GM23338 (cell line): ENCODE results near the gene CASR.

Experiments
- CREB1 ChIP-seq: fragments of 250-450 bp; sonication (Bioruptor Pico); IDR thresholded peaks from 2 replicates; pipeline ENCODE4 v1.5.0; 2020; ENCODE audit warnings: low read depth, mild to moderate bottlenecking, moderate library complexity
- CTCF ChIP-seq, 2 experiments: fragments of 200-600 bp in 1 of 2; sonication (generic) in 1 of 2; conservative IDR thresholded peaks; 2 replicates each; pipeline versions ENCODE4 v1.5.1 to v1.6.1; 2016 to 2017; ENCODE audit warnings: antibody characterized with exemption in 2 of 2, low read depth in 2 of 2, mild to moderate bottlenecking in 2 of 2, moderate library complexity in 1 of 2
- EZH2 ChIP-seq: fragments of 200-600 bp; sonication (generic); IDR thresholded peaks from one replicate; pipeline ENCODE4 v1.8.0; 2017; ENCODE audit warnings: antibody characterized with exemption, mild to moderate bottlenecking, low read depth; ENCODE audit not compliant: unreplicated experiment
- EZH2phosphoT487 ChIP-seq: fragments of 200-600 bp; sonication (generic); IDR thresholded peaks from one replicate; pipeline ENCODE4 v1.8.1; 2018; ENCODE audit warnings: antibody characterized with exemption; ENCODE audit not compliant: unreplicated experiment
- JUNB ChIP-seq: IDR thresholded peaks from one replicate; pipeline ENCODE4 v1.6.1; 2016; ENCODE audit warnings: antibody characterized with exemption; ENCODE audit not compliant: unreplicated experiment
- POLR2AphosphoS5 ChIP-seq: IDR thresholded peaks from 2 replicates; pipeline ENCODE4 v1.6.1; 2016; ENCODE audit warnings: antibody characterized with exemption, low read depth
- REST ChIP-seq: IDR thresholded peaks from one replicate; pipeline ENCODE4 v1.6.1; 2018; ENCODE audit warnings: antibody characterized with exemption; ENCODE audit not compliant: unreplicated experiment
- ZNF114 ChIP-seq: fragments of 250-450 bp; sonication (Bioruptor Pico); IDR thresholded peaks from 2 replicates; pipeline ENCODE4 v1.5.0; 2020; ENCODE audit warnings: mild to moderate bottlenecking, moderate library complexity

GRCh38 chr3:122183893-122184590 is 574 bp downstream of the CASR start:
- TF ChIP-seq CTCF (conservative IDR thresholded peaks at IDR 0.05; ENCODE audit: low read depth in 2 of 2) (no peak; a peak in 1 of 4 replicates), REST (no peak), EZH2 (no peak), ZNF114 (CRISPR knock-in tag) (no peak), EZH2phosphoT487 (no peak), POLR2AphosphoS5 (no peak), CREB1 (CRISPR knock-in tag) (no peak), JUNB (no peak)
